Measurements from ENCODE around the gene WDHD1.

The WDHD1 gene

GRCh38 chr14:54935100-54935499 is 91.8 kb downstream of the WDHD1 start:
- no peak for DNase-seq
- Histone ChIP-seq H3K79me2 (ENCODE audit: low read length) (no peaks in the 10 kb centered on the region), H3K9ac (ENCODE audit: low read length) (no peak overlapping the region), H3K9me3 (replicated peaks; ENCODE audit: insufficient read depth, low read length) (no peaks in the 10 kb centered on the region), H3K27ac (ENCODE audit: low read length) (no peak overlapping the region), H3K4me3 (ENCODE audit: low read length) (no peak overlapping the region), H3K4me1 (ENCODE audit: low read length) (no peaks in the 10 kb centered on the region), H3K4me2 (ENCODE audit: low read depth, low read length) (no peak overlapping the region), H3K27me3 (replicated peaks; ENCODE audit: insufficient read depth, low read length) (no peaks in the 10 kb centered on the region), H4K20me1 (ENCODE audit: insufficient read depth, low read length) (no peaks in the 10 kb centered on the region), H3F3A (ENCODE audit: insufficient read depth, low read length) (no peaks in the 10 kb centered on the region), H3K9me2 (replicated peaks; ENCODE audit: insufficient read depth, low read length) (no peaks in the 10 kb centered on the region), H2AFZ (ENCODE audit: low read length) (no peak overlapping the region), H3K36me3 (replicated peaks; ENCODE audit: insufficient read depth, low read length) (no peaks in the 10 kb centered on the region)
- no peak for TF ChIP-seq EZH2phosphoT487 (IDR thresholded peaks at IDR 0.05; ENCODE audit: low read length)
- TF ChIP-seq CTCF (IDR thresholded peaks at IDR 0.05; ENCODE audit: low read length), result no peak
- no peak for TF ChIP-seq EZH2 (optimal IDR thresholded peaks at IDR 0.05; ENCODE audit: low read depth, low read length)

DNA sequence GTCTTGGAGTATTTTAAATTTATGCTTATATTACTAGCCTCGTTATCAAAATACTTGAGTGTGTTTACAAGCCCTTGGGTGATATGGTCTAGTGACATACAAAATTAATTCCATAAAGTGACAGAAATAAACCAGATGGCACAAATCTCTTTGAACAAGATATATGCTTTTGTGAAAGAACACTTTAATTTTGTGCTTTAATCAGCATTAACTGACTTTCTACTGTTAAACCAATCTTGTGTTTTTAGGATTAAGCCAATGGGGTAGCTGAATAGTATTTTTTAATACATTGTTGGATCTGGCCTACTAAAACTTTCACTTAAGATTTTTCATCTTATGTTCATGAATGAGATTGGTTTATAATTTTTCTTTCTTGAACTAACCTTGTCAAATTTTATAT is 93.9 kb downstream of the WDHD1 start:
- Histone ChIP-seq H4K20me1 (ENCODE audit: insufficient read depth, low read length) (no peaks in the 10 kb centered on the region), H2AFZ (ENCODE audit: low read length) (no peak overlapping the region), H3K36me3 (replicated peaks; ENCODE audit: insufficient read depth, low read length) (no peaks in the 10 kb centered on the region), H3K79me2 (ENCODE audit: low read length) (no peaks in the 10 kb centered on the region), H3K9me2 (replicated peaks; ENCODE audit: insufficient read depth, low read length) (no peaks in the 10 kb centered on the region), H3K27ac (ENCODE audit: low read length) (no peak overlapping the region), H3K27me3 (replicated peaks; ENCODE audit: insufficient read depth, low read length) (no peaks in the 10 kb centered on the region), H3K4me2 (ENCODE audit: low read depth, low read length) (no peak overlapping the region), H3K9me3 (replicated peaks; ENCODE audit: insufficient read depth, low read length) (no peaks in the 10 kb centered on the region), H3K4me3 (ENCODE audit: low read length) (no peak overlapping the region), H3K9ac (ENCODE audit: low read length) (no peak overlapping the region), H3F3A (ENCODE audit: insufficient read depth, low read length) (no peaks in the 10 kb centered on the region), H3K4me1 (ENCODE audit: low read length) (no peaks in the 10 kb centered on the region)
- DNase-seq, result no peak
- no peak for TF ChIP-seq EZH2phosphoT487 (IDR thresholded peaks at IDR 0.05; ENCODE audit: low read length)
- TF ChIP-seq EZH2 (optimal IDR thresholded peaks at IDR 0.05; ENCODE audit: low read depth, low read length), result no peak
- TF ChIP-seq CTCF (IDR thresholded peaks at IDR 0.05; ENCODE audit: low read length), result no peak

DNA sequence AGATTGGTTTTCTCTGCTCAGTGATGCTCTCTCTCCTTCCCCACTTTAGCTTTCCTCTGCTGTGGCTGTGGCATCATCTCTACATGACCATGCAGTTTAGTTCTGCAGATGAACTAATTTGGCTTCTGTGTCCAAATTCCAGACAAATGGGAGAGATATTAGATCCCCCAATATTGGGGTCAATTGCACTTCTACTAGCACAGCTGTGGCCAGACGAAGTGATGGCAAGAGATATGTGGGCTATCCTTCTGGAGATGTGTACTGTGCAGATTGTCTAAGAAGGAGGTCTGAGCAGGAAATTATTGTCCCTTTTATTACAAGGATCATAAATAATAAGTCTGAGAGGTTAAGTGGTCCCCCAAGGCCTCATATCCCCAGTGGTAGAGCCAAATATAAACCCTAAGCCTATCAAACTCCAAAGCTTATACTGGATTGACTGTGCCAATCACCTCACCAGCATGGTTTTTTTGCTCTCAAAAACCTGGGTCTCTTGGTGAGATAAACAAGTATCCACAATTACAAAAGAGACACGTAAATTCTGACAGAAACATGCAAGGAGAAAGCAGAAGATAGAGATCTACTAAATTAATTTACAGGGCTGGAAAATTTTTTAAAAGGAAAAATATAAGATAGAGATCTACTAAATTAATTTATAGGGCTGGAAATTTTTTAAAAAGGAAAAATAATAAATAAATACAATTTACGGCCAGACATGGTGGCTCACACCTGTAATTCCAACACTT is 95.1 kb downstream of the WDHD1 start:
- Histone ChIP-seq H3K79me2 (ENCODE audit: low read length) (no peaks in the 10 kb centered on the region), H3K4me1 (ENCODE audit: low read length) (no peaks in the 10 kb centered on the region), H2AFZ (ENCODE audit: low read length) (no peak overlapping the region), H4K20me1 (ENCODE audit: insufficient read depth, low read length) (no peaks in the 10 kb centered on the region), H3K9me3 (replicated peaks; ENCODE audit: insufficient read depth, low read length) (no peaks in the 10 kb centered on the region), H3F3A (ENCODE audit: insufficient read depth, low read length) (no peaks in the 10 kb centered on the region), H3K4me2 (ENCODE audit: low read depth, low read length) (no peak overlapping the region), H3K9ac (ENCODE audit: low read length) (no peak overlapping the region), H3K4me3 (ENCODE audit: low read length) (no peak overlapping the region), H3K27ac (ENCODE audit: low read length) (no peak overlapping the region), H3K27me3 (replicated peaks; ENCODE audit: insufficient read depth, low read length) (no peaks in the 10 kb centered on the region), H3K36me3 (replicated peaks; ENCODE audit: insufficient read depth, low read length) (no peaks in the 10 kb centered on the region), H3K9me2 (replicated peaks; ENCODE audit: insufficient read depth, low read length) (no peaks in the 10 kb centered on the region)
- no peak for TF ChIP-seq EZH2 (optimal IDR thresholded peaks at IDR 0.05; ENCODE audit: low read depth, low read length)
- no peak for TF ChIP-seq CTCF (IDR thresholded peaks at IDR 0.05; ENCODE audit: low read length)
- TF ChIP-seq EZH2phosphoT487 (IDR thresholded peaks at IDR 0.05; ENCODE audit: low read length), result no peak
- DNase-seq, result no peak
